ENCODE results near the gene HPSE2.
"Not testable (repeated sequence)": the region's sequence is repeated elsewhere in the genome, so short reads cannot be mapped to it uniquely, and the experiment has no call there.

HPSE2 gene

DNA sequence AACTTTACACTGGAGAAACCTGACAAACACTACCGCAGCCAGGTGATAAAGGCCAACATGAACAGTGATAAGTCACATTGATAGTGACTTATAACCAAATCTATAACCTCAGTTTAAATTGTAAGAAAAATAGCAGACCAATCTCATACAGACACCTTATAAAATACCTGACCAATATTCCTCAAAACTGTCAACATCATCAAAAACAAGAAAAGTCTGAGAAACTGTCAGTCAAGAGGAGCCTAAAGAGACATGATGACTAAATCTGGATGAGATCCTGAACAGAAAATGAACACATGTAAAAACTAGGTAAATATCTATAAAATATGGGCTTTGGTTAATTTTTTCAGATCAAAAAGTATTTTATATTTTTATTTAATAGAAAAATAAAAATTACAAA is 233.3 kb downstream of the HPSE2 start:
- no peak for DNase-seq

DNA sequence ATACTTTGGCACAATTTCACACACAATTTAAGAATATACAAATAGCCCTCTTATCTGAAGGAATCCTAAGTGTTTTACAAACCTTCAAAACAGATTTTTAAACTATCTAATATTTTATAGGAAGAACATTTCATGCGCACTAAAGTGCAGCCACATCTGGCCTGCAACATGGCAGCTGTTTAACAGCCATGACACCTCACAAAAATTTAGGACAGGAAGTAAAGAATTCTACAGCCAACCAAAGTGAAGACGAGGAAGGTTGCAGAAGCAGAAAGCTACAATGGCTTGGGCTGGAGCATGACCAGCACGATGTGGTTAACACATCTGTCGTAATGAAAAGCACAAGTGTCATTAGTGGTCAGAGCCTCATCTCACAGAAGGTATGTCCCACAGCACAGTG is 238.1 kb downstream of the HPSE2 start:
- DNase-seq = no peak

DNA sequence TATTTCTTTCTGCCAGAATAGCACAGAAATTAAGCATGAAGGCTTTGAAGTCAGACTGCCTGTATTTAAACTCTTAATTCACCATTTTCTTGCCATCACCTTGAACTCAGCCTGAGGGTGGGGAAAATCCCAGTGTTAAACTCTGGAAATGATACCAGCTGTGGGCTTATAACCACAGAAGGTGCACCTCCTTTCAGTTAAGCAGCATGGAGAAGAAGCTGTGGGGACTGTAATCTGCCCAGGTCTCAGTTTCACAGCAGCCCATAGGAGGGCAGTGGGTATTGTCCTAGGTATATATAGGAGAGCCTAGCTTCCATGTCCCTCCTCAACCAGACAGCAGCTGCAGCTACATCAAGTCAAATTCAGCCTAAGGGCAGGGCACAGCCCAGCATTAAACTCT is 241.6 kb downstream of the HPSE2 start:
- DNase-seq = no peak

DNA sequence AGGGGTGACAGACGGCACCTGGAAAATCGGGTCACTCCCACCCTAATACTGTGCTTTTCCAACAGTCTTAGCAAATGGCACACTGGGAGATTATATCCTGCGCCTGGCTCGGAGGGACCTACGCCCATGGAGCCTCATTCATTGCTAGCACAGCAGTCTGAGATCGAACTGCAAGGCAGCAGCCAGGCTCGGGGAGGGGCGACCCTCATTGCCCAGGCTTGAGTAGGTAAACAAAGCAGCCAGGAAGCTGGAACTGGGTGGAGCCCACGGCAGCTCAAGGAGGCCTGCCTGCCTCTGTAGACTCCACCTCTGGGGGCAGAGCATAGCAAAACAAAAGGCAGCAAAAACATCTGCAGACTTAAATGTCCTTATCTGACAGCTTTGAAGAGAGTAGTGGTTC is 251.9 kb downstream of the HPSE2 start:
- not testable (repeated sequence) for DNase-seq

DNA sequence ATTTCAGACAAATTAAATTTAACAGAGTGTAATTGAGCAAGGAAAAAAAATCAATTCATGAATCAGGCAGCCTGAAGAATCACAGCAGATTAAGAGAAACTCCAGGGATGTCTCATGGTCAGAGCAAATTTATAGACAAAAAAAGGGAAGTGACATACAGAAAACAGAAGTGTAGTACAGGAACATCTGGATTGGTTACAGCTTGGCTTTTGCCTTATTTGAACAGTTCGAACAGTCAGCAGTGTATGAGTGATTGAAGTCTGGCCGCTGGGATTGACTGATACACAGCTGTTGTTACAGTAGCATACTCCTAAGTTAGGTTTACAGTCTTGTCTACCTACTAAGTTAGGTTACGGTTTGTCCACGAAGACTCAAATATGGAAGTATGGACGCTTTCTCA is 255.3 kb downstream of the HPSE2 start:
- no peak for DNase-seq

DNA sequence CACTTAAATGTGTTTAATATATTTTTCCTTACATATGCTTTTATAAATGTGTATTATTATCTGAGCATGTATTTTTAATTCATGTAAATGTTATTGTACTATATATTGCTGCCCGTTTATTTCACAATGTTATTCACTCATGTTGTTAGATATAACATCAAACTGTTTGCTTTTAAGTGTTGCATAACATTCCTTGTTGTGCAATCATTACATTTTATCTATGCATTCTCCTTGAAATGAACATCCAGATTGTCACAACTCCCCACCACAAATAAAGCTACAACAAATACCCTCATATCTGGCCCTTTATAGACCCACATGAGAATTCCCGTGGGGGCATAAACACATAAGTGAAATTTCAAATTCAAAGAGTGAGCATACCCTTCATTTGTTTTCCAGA is 264.2 kb downstream of the HPSE2 start:
- DNase-seq = no peak

DNA sequence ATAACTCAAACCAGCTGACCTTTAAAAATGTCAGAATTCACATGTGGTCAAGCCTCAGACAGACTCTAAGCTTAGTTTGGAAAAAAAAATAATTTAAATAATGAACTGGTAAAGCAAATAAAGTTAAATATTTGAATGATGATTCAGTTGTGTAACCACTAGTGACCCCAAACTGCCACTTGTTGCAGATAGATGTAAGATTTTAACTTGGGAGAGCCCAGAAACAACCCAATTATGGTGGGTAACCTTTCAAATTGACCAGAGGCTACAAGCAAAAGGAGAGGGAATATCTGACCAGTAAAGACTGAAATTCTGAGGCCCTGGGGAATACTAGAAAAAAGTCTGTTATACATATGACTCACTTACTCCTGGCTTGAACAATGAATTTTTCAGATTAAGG is 268.1 kb downstream of the HPSE2 start:
- no peak for DNase-seq

- DNase-seq = no peak
These were observed 272.0 kb downstream of the HPSE2 start for GRCh38 chr10:98963608-98964007.

- no peak for DNase-seq
These were observed 276.3 kb downstream of the HPSE2 start for GRCh38 chr10:98959379-98959778.

DNA sequence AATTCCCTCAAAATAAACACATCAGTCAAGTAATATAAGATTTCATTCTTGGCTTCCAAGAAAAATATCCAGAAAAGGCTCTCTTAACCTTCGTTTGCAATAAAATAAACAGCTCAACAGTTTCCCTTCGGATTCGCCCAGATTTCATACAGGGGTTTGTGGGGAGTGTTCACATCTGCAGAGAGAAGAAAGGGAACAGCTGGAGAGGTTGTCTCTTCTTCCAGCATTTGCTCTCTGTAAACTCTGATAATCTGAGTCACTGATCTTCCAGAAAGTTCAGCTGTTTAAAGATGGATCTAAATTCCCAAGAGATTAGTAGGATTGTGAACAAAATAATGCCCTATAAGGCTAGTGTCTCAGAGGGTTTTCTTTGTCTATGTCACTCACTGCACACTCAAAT is 277.9 kb downstream of the HPSE2 start:
- DNase-seq = no peak

DNA sequence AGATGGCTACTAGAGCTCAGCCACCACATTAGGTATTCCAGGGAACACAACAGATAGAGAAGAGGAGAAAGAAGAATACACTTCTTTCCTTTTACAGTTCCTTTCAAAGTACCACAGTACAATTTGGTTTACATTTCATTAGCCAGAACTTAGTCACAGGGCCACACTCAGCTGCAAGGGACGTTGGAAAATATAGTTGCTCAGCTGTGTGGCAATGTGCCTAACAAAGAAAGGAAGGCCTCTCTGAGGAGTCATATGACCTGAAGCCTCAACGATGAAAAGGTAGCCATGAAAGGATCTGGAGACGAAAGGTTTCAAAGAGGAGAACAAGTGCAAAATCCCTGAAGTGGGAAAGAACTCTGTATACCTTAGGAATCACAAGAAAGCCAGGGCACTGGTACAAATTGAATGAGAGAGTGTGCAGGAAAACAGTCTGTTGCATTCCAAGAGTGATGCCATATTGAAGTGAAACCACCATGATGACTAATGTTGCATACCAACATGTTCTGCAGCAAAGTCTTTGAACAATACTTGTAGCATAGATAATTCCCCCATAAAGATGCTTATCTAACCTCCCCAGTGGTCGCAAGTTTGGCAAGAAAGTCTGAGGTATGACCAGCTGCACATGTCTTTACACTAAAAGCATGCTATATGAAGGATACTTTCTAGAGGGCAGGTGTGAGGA is 278.9 kb downstream of the HPSE2 start:
- no peak for DNase-seq

GRCh38 chr10:98953251-98953650 is 282.4 kb downstream of the HPSE2 start:
- DNase-seq = no peak

- no peak for DNase-seq
These were observed 284.2 kb downstream of the HPSE2 start for GRCh38 chr10:98951269-98952000.

DNA sequence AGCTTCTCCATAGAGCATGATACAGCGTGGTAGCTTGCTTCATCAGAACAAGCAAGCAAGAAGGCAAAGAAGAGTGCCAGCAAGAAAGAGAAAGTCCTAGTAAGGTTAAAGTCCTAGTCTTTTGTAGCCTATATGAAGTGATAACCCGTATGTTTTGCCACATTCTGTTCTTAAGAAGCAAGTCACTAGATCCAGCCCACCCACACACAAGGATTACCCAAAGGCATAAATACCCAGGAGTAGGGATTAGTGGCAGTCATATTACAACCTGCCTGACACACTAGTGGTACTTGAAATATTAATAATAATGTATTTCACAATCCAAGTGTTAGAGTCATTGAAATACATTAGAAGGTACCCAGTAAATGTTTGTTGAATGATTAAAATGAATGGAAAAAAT is 285.5 kb downstream of the HPSE2 start:
- no peak for DNase-seq

DNA sequence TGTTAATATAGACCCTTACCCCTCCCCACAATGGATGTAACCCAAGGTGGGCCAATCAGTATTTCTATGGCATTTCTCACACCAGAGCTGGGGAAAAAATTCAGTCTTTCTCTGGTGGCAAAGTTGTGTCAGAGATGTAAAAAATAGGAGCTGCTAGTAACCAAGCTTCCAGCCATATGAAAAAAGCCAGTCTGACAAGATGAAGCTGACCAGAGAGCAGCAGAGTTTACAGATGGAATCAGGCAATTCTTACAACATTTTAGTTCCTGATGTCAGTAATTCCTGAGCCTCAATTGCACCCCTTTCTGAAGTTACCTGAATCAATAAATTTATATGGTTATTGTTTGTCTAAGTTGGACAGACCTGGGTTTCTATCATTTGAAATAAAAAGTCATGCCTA is 286.3 kb downstream of the HPSE2 start:
- DNase-seq = no peak

DNA sequence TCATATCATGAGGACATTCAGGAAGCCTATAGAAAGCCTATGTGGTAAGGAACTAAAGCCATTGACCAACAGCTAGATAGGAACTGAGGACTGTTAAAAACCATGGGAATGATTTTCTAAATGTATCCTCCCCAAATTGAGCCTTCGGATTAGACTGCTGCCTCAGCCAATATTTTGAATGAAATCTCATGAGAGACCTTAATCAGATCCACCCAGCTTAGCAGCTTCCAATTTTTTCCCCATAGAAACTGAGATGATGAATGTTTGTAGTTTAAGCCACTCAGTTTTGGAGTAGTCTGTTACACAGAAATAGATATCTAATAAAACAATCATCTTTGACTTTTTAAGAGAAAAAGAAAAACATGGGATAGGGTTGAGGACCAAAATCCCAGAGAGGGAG is 292.0 kb downstream of the HPSE2 start:
- DNase-seq = no peak

- DNase-seq = no peak
These were observed 305.9 kb downstream of the HPSE2 start for GRCh38 chr10:98929709-98930108.

DNA sequence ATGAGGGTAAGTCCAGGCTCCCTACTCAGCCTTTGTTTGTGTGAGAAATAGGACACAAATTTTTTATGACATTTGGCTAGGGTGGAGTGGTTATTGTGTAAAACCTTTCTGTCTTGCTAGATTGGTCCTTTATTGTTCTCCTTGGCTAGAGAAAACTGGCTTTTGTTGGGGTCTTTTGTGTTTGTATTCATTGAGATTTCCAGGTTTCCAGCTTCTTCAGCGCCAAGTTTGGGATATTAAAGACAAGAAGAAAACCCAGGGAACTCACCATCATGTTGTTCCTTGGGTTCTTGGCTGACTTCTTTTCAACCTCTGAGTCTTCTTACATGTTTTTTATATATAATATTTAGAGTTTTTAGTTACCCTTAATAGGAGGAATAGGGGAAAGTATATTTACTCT is 310.0 kb downstream of the HPSE2 start:
- no peak for DNase-seq

DNA sequence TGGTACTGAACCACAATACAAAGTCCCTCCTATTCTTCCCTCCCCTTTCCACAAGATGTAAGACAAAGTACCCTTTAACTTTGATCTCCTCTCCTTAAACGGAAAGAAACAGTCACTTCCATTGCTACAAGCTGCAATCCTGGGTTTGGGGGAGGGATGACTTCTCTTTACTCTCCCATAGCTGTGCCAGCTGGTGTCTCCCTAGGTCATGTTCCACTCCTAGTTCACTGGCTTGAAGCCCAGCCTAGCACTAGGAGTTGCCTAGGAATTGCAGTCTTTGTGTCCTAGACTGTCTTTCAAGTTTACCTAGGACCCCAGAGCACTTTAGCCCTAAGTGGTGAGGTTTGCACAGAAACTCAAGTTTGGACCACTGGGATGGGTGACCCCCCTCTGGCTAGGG is 311.1 kb downstream of the HPSE2 start:
- DNase-seq = no peak

- no peak for DNase-seq
These were observed 314.3 kb downstream of the HPSE2 start for GRCh38 chr10:98921316-98921715.

- no peak for DNase-seq
These were observed 314.8 kb downstream of the HPSE2 start for GRCh38 chr10:98920807-98921206.

- DNase-seq = no peak
These were observed 315.3 kb downstream of the HPSE2 start for GRCh38 chr10:98920360-98920759.

DNA sequence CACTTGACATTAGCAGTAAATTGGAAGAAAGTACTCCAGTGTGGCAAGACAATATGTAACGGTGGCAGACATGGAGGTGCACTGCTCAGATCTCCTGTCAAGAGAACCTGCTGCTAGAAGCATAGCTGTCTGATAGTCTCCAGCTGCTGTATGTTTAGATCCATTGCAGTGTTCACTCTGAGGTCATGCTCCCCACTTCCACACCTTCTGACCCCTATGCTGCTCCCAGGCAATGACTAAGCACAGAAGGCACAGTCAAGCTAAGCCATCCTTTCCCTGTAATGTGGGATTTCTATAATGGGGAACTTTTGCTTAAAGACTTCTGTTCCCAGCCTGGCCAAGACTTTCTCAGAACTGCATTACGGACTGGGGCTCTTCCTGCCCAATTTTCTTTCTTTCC is 315.8 kb downstream of the HPSE2 start:
- DNase-seq = no peak

DNA sequence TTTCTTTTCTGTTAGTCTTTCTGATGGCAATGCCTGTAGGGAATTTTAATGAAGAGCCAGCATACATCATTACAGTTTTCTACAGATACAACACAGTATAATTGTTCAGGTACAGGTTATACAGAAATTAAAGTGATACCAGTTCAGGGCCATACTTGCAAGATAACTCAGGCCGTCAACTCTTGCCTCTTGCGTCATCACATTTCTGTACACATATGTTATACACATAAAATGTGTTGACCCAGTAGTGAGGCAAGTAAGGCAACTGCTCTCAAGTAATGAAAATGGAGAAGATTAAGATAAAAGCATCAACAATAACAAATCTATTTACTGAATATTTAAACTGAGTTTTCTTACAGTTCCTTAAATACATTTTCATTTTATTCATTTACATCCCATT is 317.8 kb downstream of the HPSE2 start:
- DNase-seq = no peak

- no peak for DNase-seq
These were observed 319.0 kb downstream of the HPSE2 start for GRCh38 chr10:98916526-98917125.
